Left ventricle myocardium inferior (tissue), 1 donor: ENCODE results near the gene MT1B. TPM values are rescaled to one million over a fixed set of nuclear protein-coding genes. Genes with fewer than 3 reads are reported as not detected.
"Not testable (repeated sequence)": the region's sequence is repeated elsewhere in the genome, so short reads cannot be mapped to it uniquely, and the experiment has no call there.

ENCODE experiments used
- DNase-seq: peaks from one replicate; pipeline ENCODE4 v3.0.0-alpha.2; 2020
- H3K27ac ChIP-seq: fragments of 200-600 bp; replicated peaks from 2 replicates; pipeline ENCODE4 v1.8.0; 2021
- H3K27me3 ChIP-seq: fragments of 200-600 bp; 2 replicates; pipeline ENCODE4 v1.8.0; 2021; ENCODE audit warnings: low read depth
- H3K36me3 ChIP-seq: fragments of 200-600 bp; 2 replicates; pipeline ENCODE4 v1.8.0; 2021
- H3K4me1 ChIP-seq: fragments of 200-600 bp; 2 replicates; pipeline ENCODE4 v1.8.0; 2021
- H3K4me3 ChIP-seq: fragments of 200-600 bp; 2 replicates; pipeline ENCODE4 v1.8.0; 2021; ENCODE audit warnings: mild to moderate bottlenecking, moderate library complexity
- H3K9me3 ChIP-seq: fragments of 200-600 bp; replicated peaks from 2 replicates; pipeline ENCODE4 v1.8.0; 2021
- CTCF ChIP-seq: fragments of 200-600 bp; IDR thresholded peaks from 2 replicates; pipeline ENCODE4 v1.8.0; 2021; ENCODE audit warnings: antibody characterized with exemption, mild to moderate bottlenecking, borderline replicate concordance
- intact Hi-C: fragments of 100-400 bp; cut with micrococcal nuclease; formaldehyde crosslinking; loops from one replicate; pipeline ENCODE4 v1.11.0; 2022
- total RNA-seq: library from RNA; stranded (reverse); fragmentation: NEBNext Ultra II Directional; extraction: Animal tissue kit (Norgen Biotek cat#: 25700); gene quantifications from one replicate; pipeline ENCODE4 v1.2.1, GENCODE V29; 2021
- donor health status: DM: no; HTN: yes; CAD: no; lungs with severe emphysema.

The MT1B gene
- total RNA-seq, 1 donor from 2014 or later: not detected

DNA sequence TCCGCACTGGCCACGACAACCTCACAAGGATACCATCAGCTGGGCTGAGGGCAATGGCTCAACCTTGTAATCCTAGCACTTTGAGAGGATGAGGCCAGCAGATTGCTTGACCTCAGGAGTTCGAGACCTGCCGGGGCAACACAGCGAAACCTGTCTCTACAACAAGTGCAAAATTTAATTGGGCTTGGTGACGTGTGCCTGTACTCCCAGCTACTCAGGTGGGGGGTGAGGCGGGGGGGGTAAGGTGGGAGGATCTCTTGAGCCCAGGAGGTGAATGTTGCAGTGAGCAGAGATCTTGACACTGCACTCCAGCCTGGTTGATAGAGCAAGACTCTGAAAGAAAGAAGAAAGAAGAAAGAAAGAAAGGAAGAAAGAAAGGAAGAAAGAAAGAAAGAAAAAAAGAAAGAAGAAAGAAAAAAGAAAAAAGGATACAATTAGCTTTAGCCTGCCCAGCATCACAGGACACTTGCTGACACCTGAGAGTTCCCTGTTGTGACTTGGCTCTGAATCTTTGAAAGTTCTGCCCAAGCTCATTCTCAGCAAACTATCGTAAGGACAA is 31.3 kb upstream of the MT1B start:
- no peak for TF ChIP-seq CTCF
- no peak for DNase-seq
- Histone ChIP-seq H3K27ac (no peak overlapping the region), H3K27me3 (no peaks in the 10 kb centered on the region), H3K4me3 (no peak overlapping the region), H3K9me3 (no peaks in the 10 kb centered on the region), H3K36me3 (no peaks in the 10 kb centered on the region), H3K4me1 (peaks cover 47% of the 10 kb centered on the region)
- intact Hi-C loops: no loop called here

- H3K36me3 ChIP-seq, H3K27me3 ChIP-seq, DNase-seq, H3K4me3 ChIP-seq, H3K9me3 ChIP-seq, intact Hi-C loops: not testable (repeated sequence)
- H3K4me1 ChIP-seq: peaks cover 55% of the 10 kb centered on the region
- H3K27ac ChIP-seq: peak overlapping the region; percentile 48
These were observed 29.8 kb upstream of the MT1B start for GRCh38 chr16:56621665-56622445.

- intact Hi-C loops, H3K36me3 ChIP-seq, DNase-seq, H3K27ac ChIP-seq, H3K27me3 ChIP-seq, H3K4me3 ChIP-seq, H3K9me3 ChIP-seq: not testable (repeated sequence)
- H3K4me1 ChIP-seq: peaks cover 49% of the 10 kb centered on the region
These were observed 28.5 kb upstream of the MT1B start for GRCh38 chr16:56623184-56623583.

DNA sequence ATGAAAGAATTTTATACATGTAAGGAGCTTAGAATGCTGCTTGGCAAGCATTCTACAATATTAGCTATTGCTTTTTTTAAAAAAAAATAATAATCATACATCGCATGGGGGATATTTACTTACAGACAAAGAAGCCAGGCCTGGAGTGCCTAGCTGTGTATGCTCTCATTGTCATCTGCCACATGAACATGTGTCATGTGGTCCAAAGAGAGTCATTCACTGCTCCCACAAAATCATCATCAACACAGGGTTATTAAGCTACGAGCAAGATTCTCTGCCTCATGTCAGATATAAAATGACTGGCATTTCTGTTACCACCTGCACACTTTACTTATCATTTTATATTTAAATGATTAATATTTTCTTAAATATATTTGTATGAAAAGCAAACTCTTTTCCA is 28.0 kb upstream of the MT1B start:
- Histone ChIP-seq H3K4me3 (no peak overlapping the region), H3K27ac (no peak overlapping the region), H3K27me3 (no peaks in the 10 kb centered on the region), H3K36me3 (no peaks in the 10 kb centered on the region), H3K4me1 (peaks cover 45% of the 10 kb centered on the region), H3K9me3 (no peaks in the 10 kb centered on the region)
- intact Hi-C loops: no loop called here
- no peak for TF ChIP-seq CTCF
- DNase-seq: no peak

- H3K4me3 ChIP-seq: peak within 1 kb of the TSS; percentile 80
- H3K27me3 ChIP-seq: no peaks in the 10 kb centered on the region
- peaks cover 40% of the 10 kb centered on the region for H3K4me1 ChIP-seq
- DNase-seq: peak; percentile 88
- H3K27ac ChIP-seq: peak within 1 kb of the TSS; percentile 99
- intact Hi-C loops: no loop called here
- H3K36me3 ChIP-seq: no peaks in the 10 kb centered on the region
- TF ChIP-seq CTCF: no peak
- no peaks in the 10 kb centered on the region for H3K9me3 ChIP-seq
These were observed 26.3 kb upstream of the MT1B start, which contains the start of gene MT1E for GRCh38 chr16:56625140-56625942. Gene MT1E (plus strand): TSS chr16:56625781. CDS start chr16:56625852, 71 bp downstream.

- Histone ChIP-seq H3K27ac (peak overlapping the region; percentile 99), H3K27me3 (no peaks in the 10 kb centered on the region), H3K36me3 (no peaks in the 10 kb centered on the region), H3K4me3 (peak overlapping the region; percentile 80), H3K4me1 (peaks cover 39% of the 10 kb centered on the region), H3K9me3 (no peaks in the 10 kb centered on the region)
- DNase-seq: peak; percentile 71
- no peak for TF ChIP-seq CTCF
- intact Hi-C loops: no loop called here
These were observed 25.6 kb upstream of the MT1B start for GRCh38 chr16:56625943-56626654.
